Body of pancreas (tissue), 4 donors: Measurements from ENCODE around the gene BTNL9. TPM values are rescaled to one million over a fixed set of nuclear protein-coding genes. Genes with fewer than 3 reads are reported as not detected.

ENCODE experiments used
- ATAC-seq: fragments of 150-250 bp; one replicate; pipeline ENCODE4 v1.9.1; 2016
- DNase-seq, 4 donors: peaks; one replicate each; pipeline ENCODE4 v3.0.0-alpha.2; 2019
- H3K27ac ChIP-seq, 4 donors: fragments of 200-600 bp; sonication (generic); 1 replicate in 3 of 4; 2 replicates in 1 of 4; pipeline versions ENCODE4 v1.5.1 to v1.6.1; 2016 to 2019; ENCODE audit warnings: mild to moderate bottlenecking in 1 of 4, mixed read lengths in 1 of 4, moderate library complexity in 1 of 4
- H3K27me3 ChIP-seq, 2 donors: fragments of 200-600 bp; sonication (generic); one replicate each; pipeline ENCODE4 v1.6.0; 2016; ENCODE audit warnings: mild to moderate bottlenecking in 1 of 2
- H3K36me3 ChIP-seq, 2 donors: fragments of 200-600 bp; sonication (generic); replicated peaks in 1 of 2; 2 replicates each; pipeline ENCODE4 v1.5.1; 2016; ENCODE audit warnings: low read depth in 2 of 2; ENCODE audit not compliant: insufficient read depth in 1 of 2
- H3K4me1 ChIP-seq: fragments of 200-600 bp; sonication (generic); one replicate; pipeline ENCODE4 v1.6.0; 2016
- H3K4me3 ChIP-seq, 2 donors: fragments of 200-600 bp; sonication (generic); 1 replicate in 1 of 2; 2 replicates in 1 of 2; pipeline ENCODE4 v1.5.1; 2016 to 2019
- H3K9me3 ChIP-seq, 3 donors: fragments of 200-600 bp; sonication (generic); 1 replicate in 2 of 3; 2 replicates in 1 of 3; pipeline ENCODE4 v1.5.1; 2016
- CTCF ChIP-seq, 7 experiments: fragments of 450-650 bp in 4 of 7; fragments of 200-600 bp in 3 of 7; sonication (generic) in 3 of 7; IDR thresholded peaks; one replicate each; pipeline ENCODE4 v1.5.1; 2016 to 2019; ENCODE audit warnings: antibody characterized with exemption in 7 of 7
- POLR2A ChIP-seq, 3 donors: fragments of 450-650 bp; IDR thresholded peaks; one replicate each; pipeline ENCODE4 v1.6.1; 2016; ENCODE audit warnings: antibody characterized with exemption in 3 of 3, mild to moderate bottlenecking in 2 of 3
- WGBS, 2 donors: methylation state at CpG; one replicate each; pipeline ENCODE4 v1.1.5; 2017; 5-methylcytosine and 5-hydroxymethylcytosine counted together
- intact Hi-C: fragments of 100-400 bp; cut with DNase I; formaldehyde crosslinking; loops from one replicate; pipeline ENCODE4 v1.15.1; 2023
- total RNA-seq, 2 donors: library from RNA; depleted of rRNA; stranded (reverse); fragments of >200 nt; gene quantifications; one replicate each; pipeline ENCODE4 v1.1.0, GENCODE V29; 2016

The BTNL9 gene
- total RNA-seq, 2 donors from 2014 or later = 20.2 to 41.5 TPM

DNA sequence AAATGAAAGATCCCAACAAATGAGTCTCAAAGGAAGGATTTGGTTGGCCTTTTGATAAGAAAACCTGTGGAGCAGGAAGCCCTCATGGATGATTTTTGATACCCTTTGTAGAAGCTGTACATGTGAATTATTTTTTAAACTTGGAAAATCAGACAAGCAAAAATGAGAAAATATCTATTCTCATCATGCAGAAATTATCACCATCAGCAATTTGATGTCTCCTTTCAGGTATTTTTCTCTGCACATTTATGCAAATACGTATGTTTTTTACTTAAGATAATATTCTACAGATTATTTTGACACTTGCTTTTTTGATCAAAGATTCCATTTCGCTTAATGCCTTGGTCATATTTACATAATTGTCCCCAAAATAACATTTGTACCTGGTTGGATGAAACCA lies 7.2 kb downstream of the BTNL9 start:
- H3K4me1 ChIP-seq = peaks cover 4% of the 10 kb centered on the region
- WGBS, 2 donors = 61 to 71% methylated on average over 2 of the region's 2 CpGs
- no peaks in the 10 kb centered on the region for H3K36me3 ChIP-seq
- intact Hi-C loops = no loop called here
- TF ChIP-seq CTCF (IDR thresholded peaks at IDR 0.05) (no peak), POLR2A (IDR thresholded peaks at IDR 0.05) (no peak)
- H3K27ac ChIP-seq = no peak overlapping the region
- DNase-seq (no peak), ATAC-seq (no peak)
- H3K9me3 ChIP-seq = no peaks in the 10 kb centered on the region
- no peak overlapping the region for H3K4me3 ChIP-seq
- peaks cover 0 to 3% of the 10 kb centered on the region in 2 donors for H3K27me3 ChIP-seq

DNA sequence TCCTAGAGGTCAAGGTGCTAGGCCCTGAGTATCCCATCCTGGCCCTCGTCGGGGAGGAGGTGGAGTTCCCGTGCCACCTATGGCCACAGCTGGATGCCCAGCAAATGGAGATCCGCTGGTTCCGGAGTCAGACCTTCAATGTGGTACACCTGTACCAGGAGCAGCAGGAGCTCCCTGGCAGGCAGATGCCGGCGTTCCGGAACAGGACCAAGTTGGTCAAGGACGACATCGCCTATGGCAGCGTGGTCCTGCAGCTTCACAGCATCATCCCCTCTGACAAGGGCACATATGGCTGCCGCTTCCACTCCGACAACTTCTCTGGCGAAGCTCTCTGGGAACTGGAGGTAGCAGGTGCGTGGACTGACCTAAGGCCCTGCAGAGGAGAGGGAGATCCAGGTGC lies 7.9 kb downstream of the BTNL9 start:
- H3K27me3 ChIP-seq = peaks cover 0 to 7% of the 10 kb centered on the region in 2 donors
- H3K4me1 ChIP-seq = peaks cover 8% of the 10 kb centered on the region
- no peaks in the 10 kb centered on the region for H3K9me3 ChIP-seq
- WGBS, 2 donors = 86 to 89% methylated on average over 14 to 15 of the region's 15 CpGs
- DNase-seq (no peak), ATAC-seq (no peak)
- no peak overlapping the region for H3K27ac ChIP-seq
- no peak for TF ChIP-seq CTCF (IDR thresholded peaks at IDR 0.05)
- no peak for TF ChIP-seq POLR2A (IDR thresholded peaks at IDR 0.05)
- no peaks in the 10 kb centered on the region for H3K36me3 ChIP-seq
- no peak overlapping the region for H3K4me3 ChIP-seq
- intact Hi-C loops = no loop called here

DNA sequence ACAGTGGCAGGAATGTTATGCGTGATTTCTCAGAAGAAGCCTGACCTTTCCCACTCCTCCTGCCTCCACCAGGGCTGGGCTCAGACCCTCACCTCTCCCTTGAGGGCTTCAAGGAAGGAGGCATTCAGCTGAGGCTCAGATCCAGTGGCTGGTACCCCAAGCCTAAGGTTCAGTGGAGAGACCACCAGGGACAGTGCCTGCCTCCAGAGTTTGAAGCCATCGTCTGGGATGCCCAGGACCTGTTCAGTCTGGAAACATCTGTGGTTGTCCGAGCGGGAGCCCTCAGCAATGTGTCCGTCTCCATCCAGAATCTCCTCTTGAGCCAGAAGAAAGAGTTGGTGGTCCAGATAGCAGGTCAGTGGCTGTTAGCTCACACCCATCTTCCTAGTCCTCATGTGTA lies 9.9 kb downstream of the BTNL9 start:
- Histone ChIP-seq H3K4me1 (peaks cover 23% of the 10 kb centered on the region), H3K9me3 (no peaks in the 10 kb centered on the region), H3K36me3 (no peaks in the 10 kb centered on the region), H3K27ac (no peak overlapping the region), H3K4me3 (no peak overlapping the region), H3K27me3 (peaks cover 0 to 7% of the 10 kb centered on the region in 2 donors)
- 76 to 92% methylated on average over 5 of the region's 5 CpGs for WGBS, 2 donors
- intact Hi-C loops = no loop called here
- DNase-seq (no peak), ATAC-seq (no peak)
- TF ChIP-seq POLR2A (IDR thresholded peaks at IDR 0.05) (no peak), CTCF (IDR thresholded peaks at IDR 0.05) (no peak)

- Histone ChIP-seq H3K4me1 (peaks cover 23% of the 10 kb centered on the region), H3K27ac (no peak overlapping the region), H3K36me3 (no peaks in the 10 kb centered on the region), H3K27me3 (peaks cover 0 to 7% of the 10 kb centered on the region in 2 donors), H3K9me3 (no peaks in the 10 kb centered on the region), H3K4me3 (no peak overlapping the region)
- no peak for ATAC-seq
- DNase-seq = no peak
- intact Hi-C loops = no loop called here
- 19 to 26% methylated on average over 27 of the region's 27 CpGs for WGBS, 2 donors
- TF ChIP-seq POLR2A (IDR thresholded peaks at IDR 0.05) = no peak
- TF ChIP-seq CTCF (IDR thresholded peaks at IDR 0.05) = no peak
Measured at GRCh38 chr5:181051841-181052671, 12.0 kb downstream of the BTNL9 start.
